ENCODE results near the gene LTF. TPM values are rescaled to one million over a fixed set of nuclear protein-coding genes. Genes with fewer than 3 reads are reported as not detected.

The LTF gene
- total and polyA plus RNA-seq, 4 donors, result 0.13 to 5.5 (median 1.9) TPM

GRCh38 chr3:46467562-46467961 is 2.9 kb upstream of the LTF start:
- Histone ChIP-seq H3K36me3 (ENCODE audit: control insufficient read depth in 1 of 2, insufficient read depth in 2 of 2, low read length in 1 of 2) (no peaks in the 10 kb centered on the region), H3K27me3 (ENCODE audit: control insufficient read depth in 1 of 2, insufficient read depth in 2 of 2, low read length in 1 of 2) (peaks cover 0 to 2% of the 10 kb centered on the region in 2 donors), H3K9me3 (ENCODE audit: control insufficient read depth, low read length) (peaks cover 2% of the 10 kb centered on the region), H3K27ac (ENCODE audit: low read depth in 1 of 2, low read length in 2 of 2) (no peak overlapping the region), H3K4me1 (ENCODE audit: control insufficient read depth in 1 of 2, insufficient read depth in 2 of 2, low read length in 2 of 2) (no peaks in the 10 kb centered on the region), H3K4me3 (ENCODE audit: low read length in 2 of 2) (no peak overlapping the region)
- no peak for ATAC-seq (ENCODE audit: low FRiP score)
- intact Hi-C loops (cut with DNase I), result no loop called here
- no peak for DNase-seq
- 95 to 100% methylated on average over 4 of the region's 4 CpGs for WGBS, 2 donors

GRCh38 chr3:46466871-46467403 is 2.2 kb upstream of the LTF start:
- 55 to 59% methylated on average over 1 of the region's 1 CpG for WGBS, 2 donors
- peaks cover 0 to 2% of the 10 kb centered on the region in 2 donors for H3K27me3 ChIP-seq (ENCODE audit: control insufficient read depth in 1 of 2, insufficient read depth in 2 of 2, low read length in 1 of 2)
- no peak overlapping the region for H3K4me3 ChIP-seq (ENCODE audit: low read length in 2 of 2)
- no peak for ATAC-seq (ENCODE audit: low FRiP score)
- H3K27ac ChIP-seq (ENCODE audit: low read depth in 1 of 2, low read length in 2 of 2), result no peak overlapping the region
- H3K9me3 ChIP-seq (ENCODE audit: control insufficient read depth, low read length), result peaks cover 2% of the 10 kb centered on the region
- H3K36me3 ChIP-seq (ENCODE audit: control insufficient read depth in 1 of 2, insufficient read depth in 2 of 2, low read length in 1 of 2), result no peaks in the 10 kb centered on the region
- no peaks in the 10 kb centered on the region for H3K4me1 ChIP-seq (ENCODE audit: control insufficient read depth in 1 of 2, insufficient read depth in 2 of 2, low read length in 2 of 2)
- intact Hi-C loops (cut with DNase I), result no loop called here
- peak in 1 of 2 donors; percentile 27 for DNase-seq

- H3K36me3 ChIP-seq (ENCODE audit: control insufficient read depth in 1 of 2, insufficient read depth in 2 of 2, low read length in 1 of 2), result no peaks in the 10 kb centered on the region
- intact Hi-C loops (cut with DNase I), result no loop called here
- H3K27me3 ChIP-seq (ENCODE audit: control insufficient read depth in 1 of 2, insufficient read depth in 2 of 2, low read length in 1 of 2), result peaks cover 0 to 2% of the 10 kb centered on the region in 2 donors
- no peak overlapping the region for H3K27ac ChIP-seq (ENCODE audit: low read depth in 1 of 2, low read length in 2 of 2)
- no peak overlapping the region for H3K4me3 ChIP-seq (ENCODE audit: low read length in 2 of 2)
- H3K4me1 ChIP-seq (ENCODE audit: control insufficient read depth in 1 of 2, insufficient read depth in 2 of 2, low read length in 2 of 2), result no peaks in the 10 kb centered on the region
- DNase-seq (peak in 1 of 2 donors; percentile 69), ATAC-seq (ENCODE audit: low FRiP score) (no peak)
- peaks cover 2% of the 10 kb centered on the region for H3K9me3 ChIP-seq (ENCODE audit: control insufficient read depth, low read length)
Observed at GRCh38 chr3:46466273-46466672, 1.6 kb upstream of the LTF start.

- DNase-seq, result no peak
- 28 to 51% methylated on average over 2 of the region's 2 CpGs for WGBS, 2 donors
- H3K4me1 ChIP-seq (ENCODE audit: control insufficient read depth in 1 of 2, insufficient read depth in 2 of 2, low read length in 2 of 2), result no peaks in the 10 kb centered on the region
Observed at GRCh38 chr3:46465196-46465520, 453 bp upstream of the LTF start.

GRCh38 chr3:46463868-46464241 is 850 bp downstream of the LTF start:
- H3K27me3 ChIP-seq (ENCODE audit: control insufficient read depth in 1 of 2, insufficient read depth in 2 of 2, low read length in 1 of 2), result peaks cover 0 to 2% of the 10 kb centered on the region in 2 donors
- H3K9me3 ChIP-seq (ENCODE audit: control insufficient read depth, low read length), result peaks cover 2% of the 10 kb centered on the region
- DNase-seq (peak in 1 of 2 donors; percentile 59), ATAC-seq (ENCODE audit: low FRiP score) (no peak)
- intact Hi-C loops (cut with DNase I), result no loop called here
- no peak overlapping the region for H3K27ac ChIP-seq (ENCODE audit: low read depth in 1 of 2, low read length in 2 of 2)
- H3K36me3 ChIP-seq (ENCODE audit: control insufficient read depth in 1 of 2, insufficient read depth in 2 of 2, low read length in 1 of 2), result no peaks in the 10 kb centered on the region
- WGBS, 2 donors, result 64 to 78% methylated on average over 8 of the region's 8 CpGs
- H3K4me1 ChIP-seq (ENCODE audit: control insufficient read depth in 1 of 2, insufficient read depth in 2 of 2, low read length in 2 of 2), result no peaks in the 10 kb centered on the region
- no peak overlapping the region for H3K4me3 ChIP-seq (ENCODE audit: low read length in 2 of 2)

More at GRCh38 chr3:46465196-46465520, 453 bp upstream of the LTF start:
- H3K27me3 ChIP-seq (ENCODE audit: control insufficient read depth in 1 of 2, insufficient read depth in 2 of 2, low read length in 1 of 2), result peaks cover 0 to 2% of the 10 kb centered on the region in 2 donors
- H3K9me3 ChIP-seq (ENCODE audit: control insufficient read depth, low read length), result peaks cover 2% of the 10 kb centered on the region
- H3K4me3 ChIP-seq (ENCODE audit: low read length in 2 of 2), result no peak overlapping the region
- no peaks in the 10 kb centered on the region for H3K36me3 ChIP-seq (ENCODE audit: control insufficient read depth in 1 of 2, insufficient read depth in 2 of 2, low read length in 1 of 2)
- intact Hi-C loops (cut with DNase I), result no loop called here
- no peak for ATAC-seq (ENCODE audit: low FRiP score)
- H3K27ac ChIP-seq (ENCODE audit: low read depth in 1 of 2, low read length in 2 of 2), result no peak overlapping the region

- ATAC-seq (ENCODE audit: low FRiP score), result peak; percentile 49
- intact Hi-C loops (cut with DNase I), result no loop called here
Observed at GRCh38 chr3:46463120-46463867, 1.4 kb downstream of the LTF start.

GRCh38 chr3:46462511-46462910 is 2.2 kb downstream of the LTF start:
- DNase-seq (no peak), ATAC-seq (ENCODE audit: low FRiP score) (no peak)
- WGBS, 2 donors, result 58 to 59% methylated on average over 3 of the region's 3 CpGs
- no peaks in the 10 kb centered on the region for H3K4me1 ChIP-seq (ENCODE audit: control insufficient read depth in 1 of 2, insufficient read depth in 2 of 2, low read length in 2 of 2)
- H3K27me3 ChIP-seq (ENCODE audit: control insufficient read depth in 1 of 2, insufficient read depth in 2 of 2, low read length in 1 of 2), result peaks cover 0 to 2% of the 10 kb centered on the region in 2 donors
- intact Hi-C loops (cut with DNase I), result no loop called here
- no peak overlapping the region for H3K4me3 ChIP-seq (ENCODE audit: low read length in 2 of 2)
- H3K36me3 ChIP-seq (ENCODE audit: control insufficient read depth in 1 of 2, insufficient read depth in 2 of 2, low read length in 1 of 2), result no peaks in the 10 kb centered on the region
- H3K9me3 ChIP-seq (ENCODE audit: control insufficient read depth, low read length), result peaks cover 2% of the 10 kb centered on the region
- H3K27ac ChIP-seq (ENCODE audit: low read depth in 1 of 2, low read length in 2 of 2), result no peak overlapping the region

More at GRCh38 chr3:46463120-46463867, 1.4 kb downstream of the LTF start:
- Histone ChIP-seq H3K4me1 (ENCODE audit: control insufficient read depth in 1 of 2, insufficient read depth in 2 of 2, low read length in 2 of 2) (no peaks in the 10 kb centered on the region), H3K4me3 (ENCODE audit: low read length in 2 of 2) (no peak overlapping the region), H3K36me3 (ENCODE audit: control insufficient read depth in 1 of 2, insufficient read depth in 2 of 2, low read length in 1 of 2) (no peaks in the 10 kb centered on the region), H3K27me3 (ENCODE audit: control insufficient read depth in 1 of 2, insufficient read depth in 2 of 2, low read length in 1 of 2) (peaks cover 0 to 2% of the 10 kb centered on the region in 2 donors), H3K9me3 (ENCODE audit: control insufficient read depth, low read length) (peaks cover 2% of the 10 kb centered on the region), H3K27ac (ENCODE audit: low read depth in 1 of 2, low read length in 2 of 2) (no peak overlapping the region)
- DNase-seq, result no peak
- 48 to 54% methylated on average over 6 of the region's 6 CpGs for WGBS, 2 donors

- Histone ChIP-seq H3K27me3 (ENCODE audit: control insufficient read depth in 1 of 2, insufficient read depth in 2 of 2, low read length in 1 of 2) (peaks cover 0 to 2% of the 10 kb centered on the region in 2 donors), H3K36me3 (ENCODE audit: control insufficient read depth in 1 of 2, insufficient read depth in 2 of 2, low read length in 1 of 2) (no peaks in the 10 kb centered on the region), H3K27ac (ENCODE audit: low read depth in 1 of 2, low read length in 2 of 2) (no peak overlapping the region), H3K4me1 (ENCODE audit: control insufficient read depth in 1 of 2, insufficient read depth in 2 of 2, low read length in 2 of 2) (no peaks in the 10 kb centered on the region), H3K4me3 (ENCODE audit: low read length in 2 of 2) (no peak overlapping the region), H3K9me3 (ENCODE audit: control insufficient read depth, low read length) (peaks cover 2% of the 10 kb centered on the region)
- ATAC-seq (ENCODE audit: low FRiP score), result no peak
- intact Hi-C loops (cut with DNase I), result no loop called here
- DNase-seq, result no peak
- WGBS, 2 donors, result 61 to 69% methylated on average over 3 of the region's 3 CpGs
Observed at GRCh38 chr3:46462111-46462510, 2.6 kb downstream of the LTF start.

GRCh38 chr3:46460051-46460450 is 4.7 kb downstream of the LTF start:
- intact Hi-C loops (cut with DNase I), result no loop called here
- H3K4me3 ChIP-seq (ENCODE audit: low read length in 2 of 2), result no peak overlapping the region
- 62 to 63% methylated on average over 3 of the region's 3 CpGs for WGBS, 2 donors
- no peak overlapping the region for H3K27ac ChIP-seq (ENCODE audit: low read depth in 1 of 2, low read length in 2 of 2)
- H3K36me3 ChIP-seq (ENCODE audit: control insufficient read depth in 1 of 2, insufficient read depth in 2 of 2, low read length in 1 of 2), result no peaks in the 10 kb centered on the region
- H3K4me1 ChIP-seq (ENCODE audit: control insufficient read depth in 1 of 2, insufficient read depth in 2 of 2, low read length in 2 of 2), result no peaks in the 10 kb centered on the region
- H3K27me3 ChIP-seq (ENCODE audit: control insufficient read depth in 1 of 2, insufficient read depth in 2 of 2, low read length in 1 of 2), result peaks cover 0 to 2% of the 10 kb centered on the region in 2 donors
- ATAC-seq (ENCODE audit: low FRiP score) (no peak), DNase-seq (no peak)
- peaks cover 2% of the 10 kb centered on the region for H3K9me3 ChIP-seq (ENCODE audit: control insufficient read depth, low read length)

All from aorta (tissue), 5 donors.